Left kidney (tissue), 2 donors: ENCODE measurements around the gene CAMSAP1. TPM values are rescaled to one million over a fixed set of nuclear protein-coding genes. Genes with fewer than 3 reads are reported as not detected.

Source experiments
- DNase-seq: peaks from one replicate; pipeline ENCODE4 v3.0.0-alpha.2; 2013
- polyA plus RNA-seq: library from polyadenylated mRNA; unstranded; fragments of 120-200 nt; gene quantifications from one replicate; pipeline ENCODE4 v1.2.1, GENCODE V29; 2013; ENCODE audit not compliant: insufficient read length

Gene CAMSAP1
- polyA plus RNA-seq, 1 donor, result 27.5 TPM

GRCh38 chr9:135835131-135835530 is 72.2 kb downstream of the CAMSAP1 start:
- no peak for DNase-seq

GRCh38 chr9:135833864-135834263 is 73.5 kb downstream of the CAMSAP1 start:
- DNase-seq, result no peak

GRCh38 chr9:135830496-135830895 is 76.8 kb downstream of the CAMSAP1 start:
- no peak for DNase-seq

GRCh38 chr9:135828656-135829055 is 78.7 kb downstream of the CAMSAP1 start:
- DNase-seq, result no peak

- DNase-seq, result no peak
These were observed 79.3 kb downstream of the CAMSAP1 start for GRCh38 chr9:135827866-135828580.

GRCh38 chr9:135827301-135827700 is 80.0 kb downstream of the CAMSAP1 start:
- no peak for DNase-seq

- no peak for DNase-seq
These were observed 81.2 kb downstream of the CAMSAP1 start for GRCh38 chr9:135826188-135826545.

- no peak for DNase-seq
These were observed 81.7 kb downstream of the CAMSAP1 start for GRCh38 chr9:135825435-135826187.

- no peak for DNase-seq
These were observed 84.3 kb downstream of the CAMSAP1 start for GRCh38 chr9:135823036-135823435.

- no peak for DNase-seq
These were observed 85.0 kb downstream of the CAMSAP1 start for GRCh38 chr9:135822374-135822755.

GRCh38 chr9:135821733-135822373 is 85.5 kb downstream of the CAMSAP1 start:
- no peak for DNase-seq

GRCh38 chr9:135821116-135821515 is 86.2 kb downstream of the CAMSAP1 start:
- DNase-seq, result no peak

- no peak for DNase-seq
These were observed 86.7 kb downstream of the CAMSAP1 start for GRCh38 chr9:135820661-135821060.

- no peak for DNase-seq
These were observed 87.4 kb downstream of the CAMSAP1 start for GRCh38 chr9:135819905-135820304.

- DNase-seq, result no peak
These were observed 88.4 kb downstream of the CAMSAP1 start for GRCh38 chr9:135818718-135819475.

GRCh38 chr9:135817951-135818717 is 89.2 kb downstream of the CAMSAP1 start:
- no peak for DNase-seq

GRCh38 chr9:135816651-135816970 is 90.7 kb downstream of the CAMSAP1 start:
- no peak for DNase-seq

GRCh38 chr9:135815830-135816650 is 91.3 kb downstream of the CAMSAP1 start:
- no peak for DNase-seq

GRCh38 chr9:135815413-135815812 is 91.9 kb downstream of the CAMSAP1 start:
- no peak for DNase-seq

- no peak for DNase-seq
These were observed 92.8 kb downstream of the CAMSAP1 start for GRCh38 chr9:135814421-135815095.
